HG02623 (cell line): ENCODE data around the gene EPHA5.
"Not testable (repeated sequence)": the region's sequence is repeated elsewhere in the genome, so short reads cannot be mapped to it uniquely, and the experiment has no call there.

ENCODE experiments used
- ATAC-seq: cut with Tn5 transposase; IDR thresholded peaks from one replicate; pipeline ENCODE4 v1.9.1; 2021; ENCODE audit warnings: moderate library complexity; ENCODE audit not compliant: unreplicated experiment

The EPHA5 gene

DNA sequence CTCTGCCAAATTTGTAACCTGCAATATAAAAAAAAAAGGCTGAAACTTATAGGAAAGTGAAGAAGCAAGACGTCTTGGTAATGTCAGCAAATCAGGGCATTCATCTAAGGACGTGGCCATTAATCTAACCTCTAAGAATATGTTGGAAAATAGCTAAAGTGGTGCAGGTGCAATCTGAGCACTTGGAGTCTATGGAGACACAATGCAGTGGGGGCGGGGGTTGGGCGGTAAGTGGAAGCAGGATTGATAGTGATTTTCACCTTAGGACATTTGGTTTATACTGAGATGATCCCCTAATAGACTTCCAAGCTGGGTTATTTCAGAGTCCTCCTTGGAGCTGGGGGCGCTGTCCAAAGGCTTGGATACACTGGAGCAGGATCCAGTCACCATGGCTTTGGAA, 283.4 kb downstream of the EPHA5 start:
- ATAC-seq = no peak

- no peak for ATAC-seq
These were observed 286.5 kb downstream of the EPHA5 start for GRCh38 chr4:65383589-65384305.

GRCh38 chr4:65381648-65382047, 288.6 kb downstream of the EPHA5 start:
- ATAC-seq = no peak

DNA sequence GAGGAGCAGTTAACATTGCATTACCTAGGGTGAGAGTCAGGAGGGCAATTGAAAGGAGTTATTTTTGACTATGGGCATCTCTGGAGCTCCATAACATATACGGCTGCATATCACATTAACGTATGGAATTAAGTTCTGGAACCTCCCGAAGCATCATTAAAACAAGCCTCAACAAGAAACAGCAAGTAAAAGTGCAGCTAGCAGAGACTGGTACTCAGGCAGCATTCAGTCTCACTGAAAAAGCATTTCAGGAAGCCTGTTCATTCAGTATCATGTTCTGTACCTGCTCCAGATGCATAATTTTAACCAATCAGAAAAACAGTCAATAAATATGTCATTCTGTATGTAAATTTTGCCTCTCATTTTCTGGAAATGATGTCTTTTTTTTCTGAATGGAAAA, 299.6 kb downstream of the EPHA5 start:
- ATAC-seq = no peak

DNA sequence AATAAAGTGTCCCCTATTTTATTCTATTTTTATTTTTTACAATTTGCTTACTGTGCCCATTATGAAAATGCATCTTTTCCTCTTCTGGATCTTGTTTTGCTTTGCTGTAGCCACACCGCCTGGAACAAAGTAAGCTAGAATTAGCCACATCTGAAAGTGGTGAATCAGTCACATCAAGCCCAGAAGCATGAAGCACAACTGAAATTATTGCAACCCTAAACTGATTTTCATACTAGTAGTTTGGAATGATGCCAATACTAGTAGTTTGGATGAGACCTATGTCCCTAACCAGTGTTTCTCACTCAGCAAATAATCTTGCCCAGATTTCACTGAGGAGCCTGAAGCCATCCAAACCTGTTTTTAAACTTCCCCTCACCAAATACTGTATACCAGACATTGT, 303.0 kb downstream of the EPHA5 start:
- no peak for ATAC-seq

- no peak for ATAC-seq
These were observed 311.4 kb downstream of the EPHA5 start for GRCh38 chr4:65358914-65359313.

DNA sequence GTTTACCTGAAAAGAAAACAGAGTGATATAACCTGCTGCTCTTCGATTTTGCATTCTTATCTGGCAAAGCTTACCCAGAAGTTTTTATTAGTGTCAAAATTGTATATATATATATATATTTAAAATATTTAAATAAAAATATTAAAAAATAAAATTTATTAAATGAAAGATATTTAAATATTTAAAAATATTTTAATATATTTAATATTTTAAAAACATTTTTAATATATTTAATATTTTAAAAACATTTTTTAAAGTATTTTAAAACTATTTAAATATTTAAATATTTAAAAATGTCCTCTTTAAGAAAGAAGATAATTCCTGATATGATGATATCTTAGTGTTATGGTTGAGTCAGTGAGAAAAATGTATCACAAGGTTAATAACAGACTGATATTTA, 317.2 kb downstream of the EPHA5 start:
- ATAC-seq = no peak

GRCh38 chr4:65344278-65344825, 325.9 kb downstream of the EPHA5 start:
- ATAC-seq = no peak

DNA sequence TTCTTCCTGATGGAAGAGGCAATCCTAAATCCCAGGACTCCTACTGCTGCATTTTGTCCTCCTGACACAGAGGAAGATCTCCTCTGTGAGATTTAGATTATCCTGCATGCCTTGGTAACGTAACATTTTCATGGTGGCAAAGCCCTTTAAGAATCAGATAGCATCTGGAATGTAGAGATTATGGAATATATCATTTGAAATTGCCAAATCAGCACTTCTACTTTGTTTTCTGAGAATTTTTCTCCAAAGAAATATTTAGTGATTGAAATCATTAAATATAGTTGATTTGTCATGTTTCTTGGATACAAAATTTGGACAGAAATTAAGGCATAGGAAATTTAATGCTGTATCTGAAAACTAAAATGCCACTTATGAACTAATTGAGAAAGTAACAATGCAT, 326.9 kb downstream of the EPHA5 start:
- ATAC-seq = no peak

DNA sequence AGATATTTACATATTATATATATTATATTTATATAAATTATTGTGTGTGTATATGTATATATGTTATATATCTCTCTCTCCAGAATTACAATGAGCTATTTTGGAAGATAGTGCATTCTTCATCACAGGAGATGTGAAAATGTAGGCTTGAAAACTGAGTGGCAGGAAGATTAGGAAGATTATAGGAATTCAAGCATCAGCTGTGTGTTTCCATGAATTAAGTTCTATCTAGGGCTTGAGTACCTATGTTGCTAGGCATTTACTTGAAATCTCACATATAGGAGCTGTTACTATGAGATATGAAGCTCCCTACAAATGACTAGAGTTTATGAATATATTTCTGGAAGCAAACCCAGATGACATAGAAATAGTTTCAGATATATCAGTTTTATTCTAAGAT, 328.7 kb downstream of the EPHA5 start:
- ATAC-seq = no peak

- no peak for ATAC-seq
These were observed 329.7 kb downstream of the EPHA5 start for GRCh38 chr4:65340382-65341109.

DNA sequence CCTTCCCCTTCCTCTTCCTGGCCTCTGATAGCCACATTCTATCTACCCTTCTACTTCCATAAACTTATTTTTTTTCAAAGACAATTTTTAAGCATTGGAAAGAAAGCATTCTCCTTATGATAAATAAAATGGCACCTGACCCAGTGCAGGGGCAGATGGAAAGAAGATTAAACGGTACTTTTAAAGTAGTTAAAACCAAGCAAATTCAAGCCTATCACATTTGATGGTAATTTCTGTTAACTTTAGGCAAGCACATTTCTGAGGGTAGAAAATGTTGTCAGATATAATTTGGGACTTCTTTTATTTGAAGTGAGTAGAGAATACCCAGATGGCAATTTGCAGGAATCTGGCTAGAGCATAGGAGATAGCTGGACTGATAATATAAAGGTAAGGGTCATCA, 332.9 kb downstream of the EPHA5 start:
- no peak for ATAC-seq

DNA sequence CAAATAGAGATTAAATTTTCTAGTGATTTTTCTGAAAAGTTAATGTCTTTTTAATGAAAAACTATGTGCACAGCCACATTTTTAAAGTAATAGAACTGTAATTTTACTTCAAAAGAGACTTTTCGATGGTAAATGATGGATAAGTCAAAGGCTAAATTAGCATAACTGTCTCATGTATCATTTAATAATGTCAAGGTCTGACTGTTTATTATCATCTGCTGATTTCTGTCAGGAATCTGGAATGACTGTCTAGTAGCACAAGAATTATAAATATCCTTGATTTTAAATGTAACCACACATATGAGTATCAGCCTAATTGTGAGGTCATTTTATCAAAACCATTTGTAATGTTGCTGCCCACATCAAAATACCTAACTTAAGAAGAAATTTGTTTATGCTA, 333.8 kb downstream of the EPHA5 start:
- no peak for ATAC-seq

- ATAC-seq = no peak
These were observed 353.8 kb downstream of the EPHA5 start for GRCh38 chr4:65316534-65316933.

- ATAC-seq = no peak
These were observed 359.2 kb downstream of the EPHA5 start for GRCh38 chr4:65311120-65311519.

- ATAC-seq = no peak
These were observed 359.7 kb downstream of the EPHA5 start for GRCh38 chr4:65310586-65310985.

GRCh38 chr4:65308626-65309025, 361.7 kb downstream of the EPHA5 start:
- not testable (repeated sequence) for ATAC-seq

DNA sequence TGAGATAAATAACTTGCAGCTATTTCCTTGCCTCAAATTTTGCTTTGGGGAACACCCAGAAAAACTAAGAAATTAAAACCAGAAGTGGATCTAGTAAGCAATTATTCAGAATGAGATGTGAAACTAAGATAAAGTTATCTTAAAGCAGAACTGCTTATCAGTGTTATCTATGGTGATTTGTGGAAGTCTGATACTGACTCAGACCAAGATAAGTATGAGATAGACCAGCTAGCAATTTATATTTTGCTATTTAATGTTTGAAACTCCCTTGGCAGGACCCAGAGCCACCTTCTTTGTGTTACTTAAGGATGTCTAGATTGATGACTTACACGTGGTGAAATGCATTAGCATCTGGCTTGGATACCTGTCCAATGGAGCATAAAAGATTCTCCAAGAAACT, 368.1 kb downstream of the EPHA5 start:
- ATAC-seq = no peak

- ATAC-seq = no peak
These were observed 374.0 kb downstream of the EPHA5 start for GRCh38 chr4:65296246-65296645.

DNA sequence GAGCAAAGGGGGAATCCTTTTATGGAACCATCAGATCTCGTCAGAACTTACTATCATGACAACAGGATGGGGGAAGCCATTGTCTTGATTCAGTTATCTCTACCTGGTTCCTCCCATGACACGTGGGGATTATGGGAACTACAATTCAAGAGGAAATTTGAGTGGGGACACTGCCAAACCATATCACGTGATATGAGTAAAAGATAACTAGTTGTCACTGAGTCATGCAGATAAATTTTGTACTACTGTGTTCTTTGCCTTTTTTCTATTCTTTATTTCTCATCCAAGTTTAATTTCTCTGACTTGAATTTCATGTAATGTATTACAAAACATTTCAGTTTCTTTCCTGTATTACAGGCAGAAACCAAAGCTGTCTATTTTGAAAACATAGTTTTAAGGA, 383.2 kb downstream of the EPHA5 start:
- no peak for ATAC-seq
